ENCODE results near the gene PEX13. TPM values are rescaled to one million over a fixed set of nuclear protein-coding genes. Genes with fewer than 3 reads are reported as not detected.

The PEX13 gene
- total and polyA plus RNA-seq, 2 donors (not counting 3 experiments of a cell fraction or from before 2014, with no cell fraction given): 18.0 to 21.0 TPM

DNA sequence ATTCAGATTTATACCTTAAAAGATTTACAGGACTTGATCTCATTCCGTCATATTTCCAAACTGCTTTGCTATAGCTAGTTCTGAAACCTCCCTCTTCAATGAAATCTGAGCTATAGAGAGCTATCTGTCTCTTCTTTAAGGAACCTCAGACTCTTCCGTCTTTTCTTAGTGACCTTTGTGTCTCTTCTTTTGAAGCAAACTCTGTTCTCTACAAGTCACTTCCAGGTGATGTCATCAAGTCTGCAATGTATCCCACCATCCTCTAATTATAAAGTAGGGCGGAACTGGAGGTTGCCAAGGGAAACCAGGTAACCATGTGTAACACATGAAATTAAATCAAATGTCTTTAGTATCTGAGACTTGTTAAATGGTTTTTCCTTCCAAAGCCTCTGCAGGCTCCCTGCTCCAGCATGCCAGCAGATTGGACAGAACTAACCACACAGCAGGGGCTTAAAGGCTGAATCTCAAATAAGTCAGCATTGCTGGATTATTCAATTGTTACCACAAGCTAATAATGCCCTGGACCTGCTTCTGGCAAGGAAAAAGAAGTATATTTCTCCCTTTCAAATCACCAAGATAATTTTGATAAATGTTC is 41.2 kb upstream of the PEX13 start:
- POLR2A ChIA-PET: no interaction called here
- H3K27me3 ChIP-seq (ENCODE audit: control insufficient read depth in 2 of 2, insufficient read depth in 2 of 2, low read length in 2 of 2): no peaks in the 10 kb centered on the region
- no peaks in the 10 kb centered on the region for H3K4me1 ChIP-seq (ENCODE audit: control insufficient read depth, extremely low read depth, insufficient read depth, low read length)
- CTCF ChIA-PET: interaction anchor here (0.9 kb wide), 1 partner anchor 10 kb away, joined by 3 read pairs; no protein-coding TSS in a partner anchor
- FAIRE-seq: no peak
- no peak for TF ChIP-seq GATA2 (IDR thresholded peaks at IDR 0.05; ENCODE audit: insufficient read depth, insufficient read length, low read depth, low read length)
- no TSS peak for BruUV-seq (replicated peaks)
- H2AFZ ChIP-seq (ENCODE audit: low read depth, low read length): no peak overlapping the region
- no peaks in the 10 kb centered on the region for H3K79me2 ChIP-seq (ENCODE audit: control insufficient read depth, insufficient read depth, low read length)
- intact Hi-C loops (cut with micrococcal nuclease) (no loop called here), dilution Hi-C loops (cut with MboI; ENCODE audit: extremely low pct_ligation_motif_present, low sequenced_read_pairs) (no loop called here)
- H4K20me1 ChIP-seq (replicated peaks; ENCODE audit: control insufficient read depth, extremely low read depth, insufficient read depth, low read length): no peaks in the 10 kb centered on the region
- no peak overlapping the region for H3K4me3 ChIP-seq (replicated peaks in 1 of 3; ENCODE audit: insufficient read depth in 1 of 3, low read depth in 1 of 3, low read length in 3 of 3)
- H3K4me2 ChIP-seq (ENCODE audit: insufficient read depth, low read length): no peak overlapping the region
- H3K9me1 ChIP-seq (replicated peaks; ENCODE audit: control insufficient read depth, extremely low read depth, insufficient read depth, low read length): no peaks in the 10 kb centered on the region
- no peak for DNase-seq (ENCODE audit: low read depth, low spot score)
- H3K27ac ChIP-seq (ENCODE audit: insufficient read depth, low read depth, low read length): no peak overlapping the region
- no peaks in the 10 kb centered on the region for H3K9me3 ChIP-seq (replicated peaks; ENCODE audit: control insufficient read depth, insufficient read depth, low read length)
- H3K9ac ChIP-seq (replicated peaks; ENCODE audit: extremely low read depth, insufficient read depth, low read length): no peak overlapping the region
- H3K36me3 ChIP-seq (ENCODE audit: control insufficient read depth in 2 of 2, extremely low read depth in 1 of 2, insufficient read depth in 2 of 2, low read length in 2 of 2): no peaks in the 10 kb centered on the region

DNA sequence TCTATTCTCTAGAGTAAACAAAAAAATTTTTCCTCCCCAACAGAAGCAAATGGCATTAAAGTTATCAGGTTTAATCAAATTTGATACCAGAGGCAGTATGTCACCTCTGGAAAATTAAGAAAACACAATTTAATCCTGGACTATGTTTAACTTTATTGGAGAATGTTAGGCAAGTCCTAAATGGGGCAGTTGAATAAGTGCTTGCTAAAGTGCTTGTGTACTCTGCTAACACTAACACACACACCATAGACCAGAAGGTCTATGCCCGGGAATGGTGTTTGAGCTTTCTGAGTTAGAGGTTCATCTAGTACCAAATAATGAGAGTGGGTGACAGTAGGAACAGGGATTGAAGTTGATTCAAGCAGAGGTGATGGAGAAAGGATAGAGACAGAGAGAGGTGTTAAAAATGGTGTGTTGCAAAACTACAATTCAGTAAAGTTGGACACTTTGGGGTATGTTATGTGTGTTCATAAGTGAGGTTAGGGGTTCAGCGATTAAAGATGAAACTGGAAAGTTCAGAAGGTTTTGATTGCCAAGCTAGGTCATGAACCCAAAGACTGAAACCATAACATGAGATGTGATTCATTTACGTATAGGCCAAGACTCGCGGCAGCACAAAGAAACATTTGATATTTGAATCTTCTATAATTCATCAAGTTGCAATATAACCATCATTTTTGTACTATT is 40.5 kb upstream of the PEX13 start:
- dilution Hi-C loops (cut with MboI; ENCODE audit: extremely low pct_ligation_motif_present, low sequenced_read_pairs): no loop called here
- H3K9me3 ChIP-seq (replicated peaks; ENCODE audit: control insufficient read depth, insufficient read depth, low read length): no peaks in the 10 kb centered on the region
- H3K27me3 ChIP-seq (ENCODE audit: control insufficient read depth in 2 of 2, insufficient read depth in 2 of 2, low read length in 2 of 2): no peaks in the 10 kb centered on the region
- H3K27ac ChIP-seq (ENCODE audit: insufficient read depth, low read depth, low read length): no peak overlapping the region
- H3K9me1 ChIP-seq (replicated peaks; ENCODE audit: control insufficient read depth, extremely low read depth, insufficient read depth, low read length): no peaks in the 10 kb centered on the region
- H3K4me2 ChIP-seq (ENCODE audit: insufficient read depth, low read length): no peak overlapping the region
- no peak for DNase-seq (ENCODE audit: low read depth, low spot score)
- H3K4me1 ChIP-seq (ENCODE audit: control insufficient read depth, extremely low read depth, insufficient read depth, low read length): no peaks in the 10 kb centered on the region
- ChIA-PET POLR2A (no interaction called here), CTCF (interaction anchor here (0.9 kb wide), 1 partner anchor 9 kb away, joined by 3 read pairs; no protein-coding TSS in a partner anchor)
- H3K36me3 ChIP-seq (ENCODE audit: control insufficient read depth in 2 of 2, extremely low read depth in 1 of 2, insufficient read depth in 2 of 2, low read length in 2 of 2): no peaks in the 10 kb centered on the region
- no peak overlapping the region for H3K4me3 ChIP-seq (replicated peaks in 1 of 3; ENCODE audit: insufficient read depth in 1 of 3, low read depth in 1 of 3, low read length in 3 of 3)
- H2AFZ ChIP-seq (ENCODE audit: low read depth, low read length): no peak overlapping the region
- no peak overlapping the region for H3K9ac ChIP-seq (replicated peaks; ENCODE audit: extremely low read depth, insufficient read depth, low read length)
- no peaks in the 10 kb centered on the region for H3K79me2 ChIP-seq (ENCODE audit: control insufficient read depth, insufficient read depth, low read length)
- intact Hi-C loops (cut with micrococcal nuclease): no loop called here
- no peak for TF ChIP-seq EZH2 (IDR thresholded peaks at IDR 0.05; ENCODE audit: borderline replicate concordance, low read depth, low read length, severe bottlenecking)
- TF ChIP-seq, protein P1, sequence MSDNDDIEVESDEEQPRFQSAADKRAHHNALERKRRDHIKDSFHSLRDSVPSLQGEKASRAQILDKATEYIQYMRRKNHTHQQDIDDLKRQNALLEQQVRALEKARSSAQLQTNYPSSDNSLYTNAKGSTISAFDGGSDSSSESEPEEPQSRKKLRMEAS (IDR thresholded peaks at IDR 0.05; ENCODE audit: insufficient read depth, insufficient read length): no peak
- TF ChIP-seq JUN (IDR thresholded peaks at IDR 0.05; ENCODE audit: borderline replicate concordance, insufficient read depth, insufficient read length, low read depth): no peak
- no peak for TF ChIP-seq GATA2 (IDR thresholded peaks at IDR 0.05; ENCODE audit: insufficient read depth, insufficient read length, low read depth, low read length)
- no peak for TF ChIP-seq CTCF (IDR thresholded peaks at IDR 0.05; ENCODE audit: extremely low read depth in 1 of 2, insufficient read depth in 1 of 2, low read depth in 1 of 2, low read length in 2 of 2)
- TF ChIP-seq MYC (IDR thresholded peaks at IDR 0.05; ENCODE audit: low read depth, low read length): no peak
- no peak for TF ChIP-seq POLR2AphosphoS5 (IDR thresholded peaks at IDR 0.05; ENCODE audit: insufficient read depth, low read depth, low read length)
- no peak for TF ChIP-seq POLR2A (IDR thresholded peaks at IDR 0.05; ENCODE audit: low read depth, low read length)
- TF ChIP-seq FOS (IDR thresholded peaks at IDR 0.05; ENCODE audit: borderline replicate concordance, insufficient read depth, low read length): no peak
- no peaks in the 10 kb centered on the region for H4K20me1 ChIP-seq (replicated peaks; ENCODE audit: control insufficient read depth, extremely low read depth, insufficient read depth, low read length)
- FAIRE-seq: no peak
- BruUV-seq (replicated peaks): no TSS peak
